ENCODE measurements around the gene SEPTIN1.

- TF ChIP-seq POLR2AphosphoS5 (IDR thresholded peaks at IDR 0.05) (no peak), POLR2A (IDR thresholded peaks at IDR 0.05) (no peak), CTCF (IDR thresholded peaks at IDR 0.05) (no peak)
These were observed 31.8 kb upstream of the SEPTIN1 start for GRCh38 chr16:30414159-30414558.

Measured in suprapubic skin (tissue), 4 donors.